ENCODE results near the gene TYMS. TPM values are rescaled to one million over a fixed set of nuclear protein-coding genes. Genes with fewer than 3 reads are reported as not detected.
A peak's percentile ranks its signal among the peaks of the same experiment; 100 is the strongest.

Gene TYMS
- 1 to 10 TPM in 1 of 4 donors, under 1 TPM in 2, not detected in 1; 0.50 to 6.4 (median 0.65) TPM for total RNA-seq

GRCh38 chr18:657311-658000 lies at the start of gene TYMS:
Gene TYMS (plus strand): TSS chr18:657653. CDS start chr18:657743, 90 bp downstream.
- no peak for DNase-seq (ENCODE audit: low spot score)
- ATAC-seq (ENCODE audit: low FRiP score), result peak; percentile 68
- TF ChIP-seq CTCF (IDR thresholded peaks at IDR 0.05), result no peak

- no peak for TF ChIP-seq CTCF (IDR thresholded peaks at IDR 0.05)
- DNase-seq (ENCODE audit: low spot score), result no peak
- ATAC-seq (ENCODE audit: low FRiP score), result no peak
Measured at GRCh38 chr18:607930-608329, 49.5 kb upstream of the TYMS start.

GRCh38 chr18:610214-610928 lies 47.1 kb upstream of the TYMS start:
- ATAC-seq (ENCODE audit: low FRiP score) (no peak), DNase-seq (ENCODE audit: low spot score) (no peak)

GRCh38 chr18:612156-612555 lies 45.3 kb upstream of the TYMS start:
- ATAC-seq (ENCODE audit: low FRiP score) (no peak), DNase-seq (ENCODE audit: low spot score) (no peak)
- no peak for TF ChIP-seq CTCF (IDR thresholded peaks at IDR 0.05)

More at GRCh38 chr18:610214-610928, 47.1 kb upstream of the TYMS start:
- TF ChIP-seq CTCF (IDR thresholded peaks at IDR 0.05), result no peak

- DNase-seq (ENCODE audit: low spot score) (no peak), ATAC-seq (ENCODE audit: low FRiP score) (no peak)
- no peak for TF ChIP-seq CTCF (IDR thresholded peaks at IDR 0.05)
Measured at GRCh38 chr18:614193-614592, 43.3 kb upstream of the TYMS start.

- no peak for ATAC-seq (ENCODE audit: low FRiP score)
- no peak for DNase-seq (ENCODE audit: low spot score)
- no peak for TF ChIP-seq CTCF (IDR thresholded peaks at IDR 0.05)
Measured at GRCh38 chr18:615092-615521, 42.3 kb upstream of the TYMS start.

Measured in omental fat pad (tissue), 4 donors.